Gastrocnemius medialis (tissue), 4 donors: ENCODE results near the gene PRRG4.

Experiments used
- POLR2A ChIP-seq, 2 donors: fragments of 450-650 bp; IDR thresholded peaks; one replicate each; pipeline ENCODE4 v1.6.1; 2017; ENCODE audit warnings: antibody characterized with exemption in 2 of 2, mild to moderate bottlenecking in 2 of 2, moderate library complexity in 2 of 2
- TF ChIP-seq, protein P1 (sequence below), 5 experiments: fragments of 450-650 bp in 3 of 5; fragments of 200-600 bp in 2 of 5; sonication (generic) in 2 of 5; IDR thresholded peaks in 4 of 5; conservative IDR thresholded peaks in 1 of 5; 1 replicate in 4 of 5; 2 replicates in 1 of 5; pipeline ENCODE4 v1.5.1; 2016 to 2019; ENCODE audit warnings: antibody characterized with exemption in 5 of 5, mild to moderate bottlenecking in 3 of 5, moderate library complexity in 3 of 5

DNA sequence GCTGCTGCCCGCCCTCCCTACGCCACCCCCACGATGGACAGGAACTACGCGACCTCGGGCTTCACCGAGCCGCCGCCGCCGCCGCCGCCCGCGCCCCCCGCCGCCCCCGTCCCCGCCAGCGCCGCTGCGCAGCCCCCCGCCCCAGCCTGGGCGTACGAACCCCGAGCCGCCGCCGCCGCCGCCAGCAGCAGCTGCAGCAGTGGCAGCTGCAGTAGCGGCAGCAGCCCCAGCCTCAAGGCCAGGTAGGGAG lies 63.3 kb downstream of the PRRG4 start:
- TF ChIP-seq POLR2A (IDR thresholded peaks at IDR 0.05), result no peak
- TF ChIP-seq, protein P1, sequence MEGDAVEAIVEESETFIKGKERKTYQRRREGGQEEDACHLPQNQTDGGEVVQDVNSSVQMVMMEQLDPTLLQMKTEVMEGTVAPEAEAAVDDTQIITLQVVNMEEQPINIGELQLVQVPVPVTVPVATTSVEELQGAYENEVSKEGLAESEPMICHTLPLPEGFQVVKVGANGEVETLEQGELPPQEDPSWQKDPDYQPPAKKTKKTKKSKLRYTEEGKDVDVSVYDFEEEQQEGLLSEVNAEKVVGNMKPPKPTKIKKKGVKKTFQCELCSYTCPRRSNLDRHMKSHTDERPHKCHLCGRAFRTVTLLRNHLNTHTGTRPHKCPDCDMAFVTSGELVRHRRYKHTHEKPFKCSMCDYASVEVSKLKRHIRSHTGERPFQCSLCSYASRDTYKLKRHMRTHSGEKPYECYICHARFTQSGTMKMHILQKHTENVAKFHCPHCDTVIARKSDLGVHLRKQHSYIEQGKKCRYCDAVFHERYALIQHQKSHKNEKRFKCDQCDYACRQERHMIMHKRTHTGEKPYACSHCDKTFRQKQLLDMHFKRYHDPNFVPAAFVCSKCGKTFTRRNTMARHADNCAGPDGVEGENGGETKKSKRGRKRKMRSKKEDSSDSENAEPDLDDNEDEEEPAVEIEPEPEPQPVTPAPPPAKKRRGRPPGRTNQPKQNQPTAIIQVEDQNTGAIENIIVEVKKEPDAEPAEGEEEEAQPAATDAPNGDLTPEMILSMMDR (IDR thresholded peaks at IDR 0.05 in 4 of 5, conservative IDR thresholded peaks at IDR 0.05 in 1 of 5), result no peak
